Vagina (tissue), 2 donors: ENCODE data around the gene ANKS1A. TPM values are rescaled to one million over a fixed set of nuclear protein-coding genes. Genes with fewer than 3 reads are reported as not detected.

Experiments used
- DNase-seq, 2 donors: peaks; one replicate each; pipeline ENCODE4 v3.0.0-alpha.2; 2017; ENCODE audit errors: extremely low spot score in 2 of 2
- H3K27ac ChIP-seq: fragments of 200-600 bp; sonication (generic); one replicate; pipeline ENCODE4 v1.5.1; 2019
- H3K27me3 ChIP-seq: fragments of 200-600 bp; sonication (generic); one replicate; pipeline ENCODE4 v1.5.1; 2019
- H3K36me3 ChIP-seq, 2 donors: fragments of 200-600 bp; sonication (generic); one replicate each; pipeline ENCODE4 v1.5.1; 2017 to 2019
- H3K4me1 ChIP-seq: fragments of 200-600 bp; sonication (generic); one replicate; pipeline ENCODE4 v1.5.1; 2019
- H3K4me3 ChIP-seq, 2 donors: fragments of 200-600 bp; sonication (generic); 1 replicate in 1 of 2; 2 replicates in 1 of 2; pipeline ENCODE4 v1.5.1; 2016 to 2019
- H3K9me3 ChIP-seq: fragments of 200-600 bp; sonication (generic); one replicate; pipeline ENCODE4 v1.5.1; 2019
- CTCF ChIP-seq, 3 experiments: fragments of 450-650 bp in 2 of 3; fragments of 200-600 bp in 1 of 3; sonication (generic) in 1 of 3; IDR thresholded peaks; one replicate each; pipeline ENCODE4 v1.5.1; 2017 to 2019; ENCODE audit warnings: antibody characterized with exemption in 3 of 3, mild to moderate bottlenecking in 2 of 3, moderate library complexity in 2 of 3
- POLR2A ChIP-seq, 2 donors: fragments of 450-650 bp; IDR thresholded peaks; one replicate each; pipeline ENCODE4 v1.6.1; 2017; ENCODE audit warnings: antibody characterized with exemption in 2 of 2, mild to moderate bottlenecking in 2 of 2, moderate library complexity in 2 of 2
- POLR2AphosphoS5 ChIP-seq, 2 donors: sonication (generic); formaldehyde crosslinking; IDR thresholded peaks; one replicate each; pipeline ENCODE4 v1.9.0; 2017; ENCODE audit warnings: antibody characterized with exemption in 2 of 2, mild to moderate bottlenecking in 2 of 2, low read depth in 1 of 2; ENCODE audit not compliant: insufficient read depth in 1 of 2
- intact Hi-C: fragments of 100-400 bp; cut with DNase I; formaldehyde crosslinking; loops from one replicate; pipeline ENCODE4 v1.15.1; 2023
- total RNA-seq: library from RNA; depleted of rRNA; stranded (reverse); fragments of >200 nt; gene quantifications from one replicate; pipeline ENCODE4 v1.2.3, GENCODE V29; 2016

ANKS1A gene
- total RNA-seq, 1 donor from 2014 or later = 24.3 TPM

- no peak overlapping the region for H3K4me3 ChIP-seq
- H3K4me1 ChIP-seq = peaks cover 42% of the 10 kb centered on the region
- TF ChIP-seq POLR2AphosphoS5 (IDR thresholded peaks at IDR 0.05; ENCODE audit: insufficient read depth in 1 of 2, low read depth in 1 of 2) (no peak), CTCF (IDR thresholded peaks at IDR 0.05) (no peak), POLR2A (IDR thresholded peaks at IDR 0.05) (no peak)
- H3K9me3 ChIP-seq = no peaks in the 10 kb centered on the region
- intact Hi-C loops = no loop called here
- H3K36me3 ChIP-seq = peaks cover 0 to 20% of the 10 kb centered on the region in 2 donors
- H3K27ac ChIP-seq = peak overlapping the region; percentile 60
- H3K27me3 ChIP-seq = no peaks in the 10 kb centered on the region
- no peak for DNase-seq
Measured at GRCh38 chr6:35091346-35092083, 202.5 kb downstream of the ANKS1A start.

- no peak for DNase-seq
- peak in 1 of 2 donors; percentile 26 for TF ChIP-seq POLR2AphosphoS5 (IDR thresholded peaks at IDR 0.05; ENCODE audit: insufficient read depth in 1 of 2, low read depth in 1 of 2)
- TF ChIP-seq POLR2A (IDR thresholded peaks at IDR 0.05) = no peak
- Histone ChIP-seq H3K9me3 (no peaks in the 10 kb centered on the region), H3K4me3 (no peak overlapping the region), H3K27ac (peak overlapping the region; percentile 60), H3K27me3 (no peaks in the 10 kb centered on the region), H3K4me1 (peaks cover 44% of the 10 kb centered on the region), H3K36me3 (peaks cover 0 to 11% of the 10 kb centered on the region in 2 donors)
- intact Hi-C loops = no loop called here
Measured at GRCh38 chr6:35092362-35093117, 203.5 kb downstream of the ANKS1A start.

- H3K27me3 ChIP-seq = no peaks in the 10 kb centered on the region
- TF ChIP-seq CTCF (IDR thresholded peaks at IDR 0.05) (no peak), POLR2AphosphoS5 (IDR thresholded peaks at IDR 0.05; ENCODE audit: insufficient read depth in 1 of 2, low read depth in 1 of 2) (no peak), POLR2A (IDR thresholded peaks at IDR 0.05) (no peak)
- H3K9me3 ChIP-seq = no peaks in the 10 kb centered on the region
- H3K4me1 ChIP-seq = peaks cover 44% of the 10 kb centered on the region
- intact Hi-C loops = no loop called here
- no peak overlapping the region for H3K4me3 ChIP-seq
- H3K36me3 ChIP-seq = peaks cover 0 to 6% of the 10 kb centered on the region in 2 donors
- DNase-seq = no peak
- peak overlapping the region; percentile 64 for H3K27ac ChIP-seq
Measured at GRCh38 chr6:35093118-35093445, 204.0 kb downstream of the ANKS1A start.

GRCh38 chr6:35093783-35094182 lies 204.7 kb downstream of the ANKS1A start:
- DNase-seq = no peak
- H3K4me1 ChIP-seq = peaks cover 44% of the 10 kb centered on the region

GRCh38 chr6:35094183-35094582 lies 205.1 kb downstream of the ANKS1A start:
- H3K36me3 ChIP-seq = no peaks in the 10 kb centered on the region
- intact Hi-C loops = no loop called here
- H3K4me3 ChIP-seq = no peak overlapping the region
- DNase-seq = no peak
- peak overlapping the region; percentile 64 for H3K27ac ChIP-seq
- H3K27me3 ChIP-seq = no peaks in the 10 kb centered on the region
- no peaks in the 10 kb centered on the region for H3K9me3 ChIP-seq
- H3K4me1 ChIP-seq = peaks cover 44% of the 10 kb centered on the region
- no peak for TF ChIP-seq POLR2A (IDR thresholded peaks at IDR 0.05)
- no peak for TF ChIP-seq POLR2AphosphoS5 (IDR thresholded peaks at IDR 0.05; ENCODE audit: insufficient read depth in 1 of 2, low read depth in 1 of 2)
- no peak for TF ChIP-seq CTCF (IDR thresholded peaks at IDR 0.05)

More at GRCh38 chr6:35093783-35094182, 204.7 kb downstream of the ANKS1A start:
- TF ChIP-seq CTCF (IDR thresholded peaks at IDR 0.05) = no peak
- TF ChIP-seq POLR2A (IDR thresholded peaks at IDR 0.05) = no peak
- TF ChIP-seq POLR2AphosphoS5 (IDR thresholded peaks at IDR 0.05; ENCODE audit: insufficient read depth in 1 of 2, low read depth in 1 of 2) = no peak
- Histone ChIP-seq H3K27ac (peak overlapping the region; percentile 64), H3K27me3 (no peaks in the 10 kb centered on the region), H3K9me3 (no peaks in the 10 kb centered on the region), H3K4me3 (no peak overlapping the region), H3K36me3 (no peaks in the 10 kb centered on the region)
- intact Hi-C loops = no loop called here
